ENCODE data around the gene FAM240A.
"Not testable (repeated sequence)": the region's sequence is repeated elsewhere in the genome, so short reads cannot be mapped to it uniquely, and the experiment has no call there.

FAM240A gene

DNA sequence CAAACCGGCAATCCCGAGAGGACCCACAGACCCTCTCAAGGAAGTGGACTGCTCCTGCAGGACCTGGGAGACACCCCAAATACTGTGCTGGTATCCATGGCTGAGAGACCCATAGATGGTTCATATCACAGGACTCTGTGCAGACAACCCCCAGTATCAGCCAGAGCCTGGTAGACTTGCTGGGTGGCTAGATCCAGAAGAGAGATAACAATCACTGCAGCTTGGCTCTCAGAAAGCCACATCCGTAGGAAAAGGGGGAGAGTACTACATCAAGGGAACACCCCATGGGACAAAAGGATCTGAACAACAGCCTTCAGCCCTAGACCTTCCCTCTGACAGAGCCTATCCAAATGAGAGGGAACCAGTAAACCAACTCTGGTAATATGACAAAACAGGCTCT lies 25.1 kb upstream of the FAM240A start:
- DNase-seq: not testable (repeated sequence)

- DNase-seq: no peak
Measured at GRCh38 chr3:46593274-46593862, 19.0 kb upstream of the FAM240A start.

DNA sequence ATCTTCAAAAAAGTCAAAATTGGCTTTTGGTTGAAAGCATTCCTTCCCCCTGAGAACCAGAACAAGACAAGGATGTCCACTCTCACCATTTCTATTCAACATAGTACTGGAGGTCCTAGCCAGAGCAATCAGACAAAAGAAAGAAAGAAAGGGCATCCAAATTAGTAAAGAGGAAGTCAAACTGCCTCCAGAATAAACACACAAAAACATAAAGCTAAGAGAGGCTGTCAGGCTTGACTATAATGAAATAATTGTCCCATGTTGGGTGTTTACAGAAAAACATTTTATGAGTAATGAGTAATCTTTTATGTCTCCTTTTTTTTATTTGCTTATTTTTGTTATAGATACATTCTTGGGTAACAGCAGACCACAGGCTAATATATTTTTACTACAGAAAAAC lies 18.3 kb upstream of the FAM240A start:
- DNase-seq: no peak

DNA sequence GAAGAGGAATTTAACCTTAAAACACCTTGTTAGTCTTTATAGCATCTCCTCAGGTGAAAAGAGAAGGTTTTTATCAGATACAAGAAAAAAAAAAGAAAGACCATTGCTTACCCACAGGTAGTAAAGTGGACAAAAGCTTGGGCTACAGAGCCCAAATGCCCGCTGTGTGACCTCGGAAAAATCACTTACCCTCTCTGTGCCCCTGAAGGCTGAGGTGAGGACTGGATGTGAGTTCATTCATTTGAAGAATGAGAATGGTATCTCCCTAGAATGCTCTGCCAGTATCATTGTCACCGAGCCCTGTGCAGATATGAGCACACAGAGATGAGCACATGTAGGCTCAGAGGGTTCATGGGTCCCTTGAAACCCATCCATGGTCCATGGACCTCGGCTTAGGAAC lies 17.6 kb upstream of the FAM240A start:
- no peak for DNase-seq

DNA sequence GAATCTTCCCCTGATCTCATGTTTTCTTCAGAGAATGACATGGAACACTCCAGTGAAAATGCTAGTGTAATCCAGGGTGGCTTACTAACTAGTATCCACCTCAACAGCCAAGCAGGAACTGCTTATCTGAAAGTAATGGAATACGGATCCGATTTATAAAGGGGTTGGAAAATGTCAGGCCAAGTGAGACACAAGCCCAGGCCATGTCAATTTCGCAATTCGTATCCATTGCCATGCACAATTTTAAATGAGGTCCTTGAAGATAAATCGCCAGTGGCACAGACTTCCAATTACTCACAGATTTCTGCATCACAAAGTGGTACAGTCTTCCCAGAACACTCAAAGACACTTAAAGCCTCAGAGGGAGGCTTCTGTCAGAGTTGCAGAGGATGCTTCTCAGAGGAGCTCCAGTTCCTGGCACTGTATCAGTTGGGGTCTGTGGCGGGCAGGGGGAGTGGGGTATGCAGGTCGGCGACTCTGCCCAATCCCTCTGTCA lies 16.5 kb upstream of the FAM240A start:
- no peak for DNase-seq

GRCh38 chr3:46599590-46599989 lies 12.7 kb upstream of the FAM240A start:
- no peak for DNase-seq

DNA sequence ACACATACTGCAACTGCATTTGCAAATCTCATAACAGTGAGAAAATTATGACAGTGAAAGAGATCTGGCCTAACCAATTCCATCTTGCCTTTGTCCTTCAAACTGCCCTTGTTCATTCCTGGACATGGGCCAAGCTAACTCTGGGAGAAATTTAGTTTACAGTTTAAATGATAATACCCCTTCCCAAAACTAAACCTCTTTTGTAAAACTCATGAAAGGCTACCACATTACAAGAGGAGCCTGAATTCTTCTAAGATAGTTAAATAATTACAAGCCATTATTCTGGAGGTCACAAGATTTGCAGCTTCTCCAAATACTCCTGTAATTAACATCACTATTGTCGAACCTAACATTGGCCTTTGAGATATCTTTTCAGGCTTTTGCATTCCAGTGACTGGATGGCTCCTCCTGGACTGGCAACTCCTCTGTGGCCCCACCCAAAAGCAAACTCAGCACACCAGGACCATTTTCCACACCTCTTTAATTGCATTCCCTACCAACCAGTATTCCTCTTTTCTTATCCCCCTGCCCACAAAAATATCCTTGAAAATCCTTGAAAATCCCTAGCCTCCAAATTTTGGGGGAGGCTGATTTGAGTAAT lies 8.8 kb upstream of the FAM240A start:
- DNase-seq: no peak

DNA sequence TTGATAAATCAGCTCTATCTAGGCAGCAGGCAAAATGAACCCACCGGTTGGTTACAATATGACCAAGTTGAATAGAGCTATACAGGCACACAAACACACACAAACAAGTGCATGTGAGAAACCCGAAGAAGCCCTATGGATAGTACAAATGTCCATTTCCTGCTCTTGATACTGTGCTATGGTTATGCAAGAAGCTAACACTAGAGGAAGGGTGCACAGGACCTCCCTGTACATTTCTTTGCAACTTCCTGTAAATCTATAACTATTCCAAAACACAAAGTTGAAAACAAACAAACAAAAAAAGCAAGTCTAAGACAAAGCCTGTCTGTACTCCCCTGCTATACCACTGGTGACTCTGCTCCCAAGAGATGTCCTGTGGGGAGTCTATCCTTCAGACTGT lies 8.2 kb upstream of the FAM240A start:
- no peak for DNase-seq

- DNase-seq: no peak
Measured at GRCh38 chr3:46607603-46608028, 4.7 kb upstream of the FAM240A start.

GRCh38 chr3:46609212-46609721 lies 3.1 kb upstream of the FAM240A start:
- no peak for DNase-seq

DNA sequence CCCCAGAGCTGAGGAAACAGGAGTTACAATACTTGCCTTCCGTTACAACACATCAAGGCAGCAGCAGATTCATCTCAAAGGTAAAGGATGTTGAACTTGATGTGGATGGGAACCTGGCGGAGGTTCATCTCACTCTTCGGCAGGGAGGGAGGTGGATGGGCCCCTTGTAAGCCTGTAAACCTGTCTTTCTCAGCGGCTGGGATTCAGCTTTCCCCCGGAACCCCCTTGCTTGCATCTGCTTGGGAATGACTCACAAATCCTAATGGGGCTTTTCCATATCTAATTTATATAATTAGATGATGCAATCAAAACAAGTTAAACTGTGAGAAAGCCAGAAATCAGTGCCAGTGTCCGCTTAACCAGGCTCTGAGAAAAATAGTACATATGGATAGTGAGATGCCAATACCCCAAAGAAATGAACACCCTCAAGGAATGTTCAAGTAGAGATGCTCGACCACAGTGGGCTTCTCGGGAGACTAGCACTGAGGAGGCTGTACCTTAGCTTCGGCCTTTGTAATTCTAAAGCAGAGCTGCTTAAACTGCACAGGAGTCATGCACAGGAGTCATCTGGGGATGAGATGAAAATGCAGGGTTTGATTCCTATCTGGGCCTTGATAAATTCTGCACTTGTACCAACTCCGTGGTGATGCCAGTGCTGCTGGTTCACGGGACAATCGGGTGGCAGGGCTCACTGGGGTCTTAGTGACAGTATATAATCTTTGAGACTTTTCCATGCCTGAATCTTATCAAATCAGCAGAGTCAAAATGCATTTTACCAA lies 2.2 kb upstream of the FAM240A start:
- no peak for DNase-seq

DNA sequence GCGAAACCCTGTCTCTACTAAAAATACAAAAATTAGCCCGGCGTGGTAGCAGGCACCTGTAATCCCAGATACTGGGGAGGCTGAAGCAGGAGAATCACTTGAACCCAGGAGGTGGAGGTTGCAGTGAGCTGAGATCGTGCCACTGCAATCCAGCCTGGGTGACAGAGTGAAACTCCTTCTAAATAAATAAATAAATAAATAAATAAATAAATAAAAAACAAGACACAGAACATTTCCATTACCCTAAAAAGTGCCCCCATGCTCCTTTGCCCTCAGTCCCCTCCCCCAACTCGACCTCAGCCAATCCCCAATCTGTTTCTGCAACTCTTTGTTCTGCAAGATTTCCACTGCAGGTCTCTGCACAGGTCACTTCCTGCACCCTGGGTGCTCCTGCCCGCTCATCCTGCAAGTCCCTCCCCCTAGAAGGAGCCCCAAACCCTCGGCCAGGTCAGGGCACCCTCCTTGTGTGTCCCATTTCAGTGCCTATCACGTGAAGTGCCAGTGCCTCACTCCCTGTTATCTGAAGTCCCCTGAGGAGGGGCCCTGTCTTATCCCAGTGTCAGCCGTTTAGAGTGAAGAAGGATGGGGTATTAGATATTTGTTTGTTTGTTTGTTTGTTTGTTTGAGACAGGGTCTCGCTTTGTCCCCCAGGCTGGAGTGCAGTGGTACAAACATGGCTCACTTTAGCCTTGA lies 1.1 kb downstream of the FAM240A start:
- no peak for DNase-seq

DNA sequence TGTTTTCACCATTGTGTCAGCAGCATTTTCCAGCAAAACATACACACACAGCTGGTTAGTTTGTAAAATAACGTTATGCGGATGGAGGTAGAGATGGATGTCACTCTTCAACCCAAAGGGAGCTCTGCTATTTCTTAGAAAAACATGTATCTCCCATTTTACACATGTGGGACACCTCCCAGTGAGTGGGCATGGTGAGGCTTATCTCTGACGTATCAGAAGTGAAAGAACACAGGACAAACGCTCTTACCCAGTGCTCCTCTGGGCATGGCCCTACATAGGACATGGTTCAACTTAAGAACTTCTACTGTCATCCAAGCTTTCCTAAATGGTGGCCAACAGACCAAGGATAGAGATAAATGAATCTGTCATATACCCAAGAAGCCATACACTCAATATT lies 2.1 kb downstream of the FAM240A start:
- no peak for DNase-seq

GRCh38 chr3:46615050-46615775 lies 2.9 kb downstream of the FAM240A start:
- no peak for DNase-seq

DNA sequence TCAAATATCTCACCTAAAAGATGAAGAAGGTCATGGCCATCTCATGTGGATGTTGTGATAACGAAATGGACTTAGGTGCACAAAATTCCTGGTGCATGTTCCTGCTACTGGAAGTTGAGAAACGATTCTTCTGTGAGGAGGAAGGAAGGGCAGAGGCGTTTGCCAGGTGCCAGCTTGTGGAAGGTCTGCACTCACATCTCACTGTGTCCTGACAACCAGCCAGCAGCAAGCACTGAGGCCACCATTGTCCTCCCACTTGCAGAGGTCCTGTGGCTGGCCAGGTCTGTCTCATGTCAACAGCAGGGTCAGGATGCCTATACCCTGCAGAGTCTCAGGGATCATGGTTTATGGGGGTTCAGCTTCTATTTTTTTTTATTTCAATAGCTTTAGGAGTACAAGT lies 3.7 kb downstream of the FAM240A start:
- DNase-seq: no peak

- no peak for DNase-seq
Measured at GRCh38 chr3:46617941-46618340, 5.6 kb downstream of the FAM240A start.

GRCh38 chr3:46619845-46620778 lies 7.8 kb downstream of the FAM240A start:
- no peak for DNase-seq

GRCh38 chr3:46624533-46624932 lies 12.2 kb downstream of the FAM240A start:
- DNase-seq: no peak

DNA sequence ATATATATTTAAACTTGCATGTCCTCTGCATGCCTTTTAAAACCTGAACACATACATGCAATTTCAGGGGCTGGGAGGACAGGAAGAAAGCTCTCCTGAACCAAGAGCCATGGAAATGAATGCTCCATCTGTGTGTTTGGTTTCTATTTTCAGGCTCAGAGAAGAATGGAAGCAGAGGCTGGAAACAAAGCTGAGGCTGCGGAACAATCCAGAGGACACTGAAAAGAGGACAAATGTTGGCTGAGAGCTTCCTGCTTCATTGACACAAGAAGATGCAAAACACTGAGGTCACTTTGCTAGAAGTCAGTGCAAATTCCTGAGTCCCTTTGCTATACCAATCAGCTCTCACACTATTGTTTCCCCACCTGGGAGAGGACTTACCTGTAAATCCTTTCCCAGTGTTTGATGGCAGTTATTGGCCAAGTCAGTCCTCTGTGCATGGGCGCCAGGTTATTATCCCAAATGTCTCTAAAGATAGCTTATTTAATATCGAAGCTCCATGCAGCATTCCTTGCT lies 12.7 kb downstream of the FAM240A start:
- no peak for DNase-seq

DNA sequence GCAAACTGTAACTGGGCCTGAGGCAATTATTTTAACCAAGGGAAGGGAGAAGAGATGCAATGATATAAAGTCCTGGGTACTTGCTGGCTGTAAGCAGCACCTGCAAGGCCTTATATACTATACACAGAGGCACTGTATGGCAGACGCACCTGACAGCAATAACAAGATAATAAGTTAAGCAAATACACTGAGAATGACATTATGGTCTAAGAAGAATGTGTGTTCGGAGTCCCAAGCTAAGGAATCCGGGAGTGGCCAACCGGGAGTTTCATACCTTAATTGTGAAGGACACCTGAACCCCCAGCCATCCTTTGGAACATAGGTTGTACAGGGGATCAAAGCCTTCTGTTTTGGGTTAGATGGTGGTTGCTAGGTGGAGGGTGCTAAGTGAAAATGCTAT lies 13.7 kb downstream of the FAM240A start:
- no peak for DNase-seq

GRCh38 chr3:46627078-46627477 lies 14.8 kb downstream of the FAM240A start:
- no peak for DNase-seq

All from DMS79 treated with DMSO at 0.1 percent for 48 hours (cell line).